ENCODE measurements around the gene POP5.

POP5 gene

GRCh38 chr12:120573560-120573959, 7.6 kb downstream of the POP5 start:
- no peak for DNase-seq (ENCODE audit: low read depth)
- TF ChIP-seq CTCF (IDR thresholded peaks at IDR 0.05; ENCODE audit: low read depth, low read length, missing control alignments) = no peak
- H3K4me3 ChIP-seq (ENCODE audit: low read depth, low read length) = no peak overlapping the region

- H3K4me3 ChIP-seq (ENCODE audit: low read depth, low read length) = no peak overlapping the region
- no peak for DNase-seq (ENCODE audit: low read depth)
- no peak for TF ChIP-seq CTCF (IDR thresholded peaks at IDR 0.05; ENCODE audit: low read depth, low read length, missing control alignments)
These were observed 9.9 kb downstream of the POP5 start for GRCh38 chr12:120571299-120571698.

GRCh38 chr12:120563495-120563894, 17.7 kb downstream of the POP5 start:
- TF ChIP-seq CTCF (IDR thresholded peaks at IDR 0.05; ENCODE audit: low read depth, low read length, missing control alignments) = no peak
- no peak overlapping the region for H3K4me3 ChIP-seq (ENCODE audit: low read depth, low read length)
- no peak for DNase-seq (ENCODE audit: low read depth)

GRCh38 chr12:120562906-120563305, 18.3 kb downstream of the POP5 start:
- no peak overlapping the region for H3K4me3 ChIP-seq (ENCODE audit: low read depth, low read length)
- no peak for TF ChIP-seq CTCF (IDR thresholded peaks at IDR 0.05; ENCODE audit: low read depth, low read length, missing control alignments)
- DNase-seq (ENCODE audit: low read depth) = no peak

- TF ChIP-seq CTCF (IDR thresholded peaks at IDR 0.05; ENCODE audit: low read depth, low read length, missing control alignments) = no peak
- H3K4me3 ChIP-seq (ENCODE audit: low read depth, low read length) = no peak overlapping the region
- no peak for DNase-seq (ENCODE audit: low read depth)
These were observed 23.6 kb downstream of the POP5 start for GRCh38 chr12:120557589-120557988.

GRCh38 chr12:120554678-120555077, 26.5 kb downstream of the POP5 start:
- no peak for DNase-seq (ENCODE audit: low read depth)
- no peak for TF ChIP-seq CTCF (IDR thresholded peaks at IDR 0.05; ENCODE audit: low read depth, low read length, missing control alignments)
- H3K4me3 ChIP-seq (ENCODE audit: low read depth, low read length) = no peak overlapping the region

GRCh38 chr12:120546050-120546386, 35.2 kb downstream of the POP5 start:
- H3K4me3 ChIP-seq (ENCODE audit: low read depth, low read length) = no peak overlapping the region
- TF ChIP-seq CTCF (IDR thresholded peaks at IDR 0.05; ENCODE audit: low read depth, low read length, missing control alignments) = no peak
- no peak for DNase-seq (ENCODE audit: low read depth)
